PFSK-1 (cell line): ENCODE measurements around the gene CBLN1. TPM values are rescaled to one million over a fixed set of nuclear protein-coding genes. Genes with fewer than 3 reads are reported as not detected.

ENCODE experiments used
- FOXP2 ChIP-seq: optimal IDR thresholded peaks from 2 replicates; pipeline ENCODE3; 2011; ENCODE audit warnings: borderline replicate concordance, control low read depth, inconsistent platforms; ENCODE audit not compliant: insufficient read depth; ENCODE audit errors: extremely low read length, extremely low read depth
- POLR2AphosphoS5 ChIP-seq: IDR thresholded peaks from 2 replicates; pipeline ENCODE4 v1.6.1; 2012; ENCODE audit warnings: low read depth, mild to moderate bottlenecking, control low read depth, low read length, moderate library complexity
- SIN3A ChIP-seq: IDR thresholded peaks from 2 replicates; pipeline ENCODE4 v1.6.1; 2012; ENCODE audit warnings: mild to moderate bottlenecking, low read length, moderate library complexity, borderline replicate concordance; ENCODE audit not compliant: insufficient read depth
- TAF1 ChIP-seq: IDR thresholded peaks from 2 replicates; pipeline ENCODE4 v1.6.1; 2012; ENCODE audit warnings: low read length, control low read depth, borderline replicate concordance; ENCODE audit not compliant: insufficient read depth
- polyA plus RNA-seq: library from polyadenylated mRNA; unstranded; fragments of >200 nt; gene quantifications from one replicate; pipeline ENCODE4 v1.2.1, GENCODE V29; 2012; ENCODE audit warnings: low read depth, missing spikeins; ENCODE audit not compliant: insufficient read length
- TF ChIP-seq, protein P1 (sequence below), 2 experiments: IDR thresholded peaks; 2 replicates each; pipeline versions ENCODE4 v1.6.1 to v1.8.0; 2011 to 2012; ENCODE audit warnings: low read depth in 2 of 2, low read length in 2 of 2, control low read depth in 1 of 2, inconsistent platforms in 1 of 2, mild to moderate bottlenecking in 1 of 2, moderate library complexity in 1 of 2; ENCODE audit not compliant: insufficient read depth in 1 of 2

CBLN1 gene
- polyA plus RNA-seq = not detected

- TF ChIP-seq, protein P1, sequence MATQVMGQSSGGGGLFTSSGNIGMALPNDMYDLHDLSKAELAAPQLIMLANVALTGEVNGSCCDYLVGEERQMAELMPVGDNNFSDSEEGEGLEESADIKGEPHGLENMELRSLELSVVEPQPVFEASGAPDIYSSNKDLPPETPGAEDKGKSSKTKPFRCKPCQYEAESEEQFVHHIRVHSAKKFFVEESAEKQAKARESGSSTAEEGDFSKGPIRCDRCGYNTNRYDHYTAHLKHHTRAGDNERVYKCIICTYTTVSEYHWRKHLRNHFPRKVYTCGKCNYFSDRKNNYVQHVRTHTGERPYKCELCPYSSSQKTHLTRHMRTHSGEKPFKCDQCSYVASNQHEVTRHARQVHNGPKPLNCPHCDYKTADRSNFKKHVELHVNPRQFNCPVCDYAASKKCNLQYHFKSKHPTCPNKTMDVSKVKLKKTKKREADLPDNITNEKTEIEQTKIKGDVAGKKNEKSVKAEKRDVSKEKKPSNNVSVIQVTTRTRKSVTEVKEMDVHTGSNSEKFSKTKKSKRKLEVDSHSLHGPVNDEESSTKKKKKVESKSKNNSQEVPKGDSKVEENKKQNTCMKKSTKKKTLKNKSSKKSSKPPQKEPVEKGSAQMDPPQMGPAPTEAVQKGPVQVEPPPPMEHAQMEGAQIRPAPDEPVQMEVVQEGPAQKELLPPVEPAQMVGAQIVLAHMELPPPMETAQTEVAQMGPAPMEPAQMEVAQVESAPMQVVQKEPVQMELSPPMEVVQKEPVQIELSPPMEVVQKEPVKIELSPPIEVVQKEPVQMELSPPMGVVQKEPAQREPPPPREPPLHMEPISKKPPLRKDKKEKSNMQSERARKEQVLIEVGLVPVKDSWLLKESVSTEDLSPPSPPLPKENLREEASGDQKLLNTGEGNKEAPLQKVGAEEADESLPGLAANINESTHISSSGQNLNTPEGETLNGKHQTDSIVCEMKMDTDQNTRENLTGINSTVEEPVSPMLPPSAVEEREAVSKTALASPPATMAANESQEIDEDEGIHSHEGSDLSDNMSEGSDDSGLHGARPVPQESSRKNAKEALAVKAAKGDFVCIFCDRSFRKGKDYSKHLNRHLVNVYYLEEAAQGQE (IDR thresholded peaks at IDR 0.05; ENCODE audit: insufficient read depth in 1 of 2, low read depth in 2 of 2, low read length in 2 of 2) = no peak
- TF ChIP-seq SIN3A (no peak), POLR2AphosphoS5 (no peak), TAF1 (no peak), FOXP2 (no peak)
Observed at GRCh38 chr16:49281480-49281842, at the start of gene CBLN1. TSS of gene CBLN1 (minus strand) at chr16:49281838. CDS start at chr16:49281465, 373 bp downstream.

DNA sequence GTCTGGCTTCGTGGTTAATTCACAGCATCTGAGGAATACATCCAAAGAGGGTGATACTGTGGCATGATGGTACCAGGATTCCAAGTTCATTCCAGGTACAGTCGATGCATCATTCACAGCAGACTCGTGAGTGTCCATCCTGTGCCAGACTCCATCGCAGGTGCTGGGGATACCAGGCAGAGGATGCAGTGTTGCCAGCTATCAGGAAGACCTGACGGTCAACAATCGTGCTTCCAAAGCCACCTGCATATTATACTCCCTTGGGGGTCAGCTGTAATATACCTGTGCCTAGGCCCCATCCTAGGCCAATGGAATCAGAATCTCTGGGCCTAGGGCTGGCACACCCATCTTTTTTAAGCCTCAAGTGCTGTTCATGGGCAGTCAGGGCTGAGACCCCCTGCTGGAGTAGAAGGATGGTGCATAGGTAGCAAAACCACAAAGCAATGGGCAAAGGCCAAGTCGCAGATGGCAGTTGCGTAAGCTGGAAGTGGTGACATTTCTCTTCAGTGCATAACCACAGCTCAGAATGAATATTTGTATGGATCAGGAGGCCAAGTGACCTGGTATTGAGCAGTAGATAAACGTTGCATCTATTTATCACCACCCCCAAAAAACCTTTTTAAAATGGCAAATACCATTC lies 49.0 kb upstream of the CBLN1 start:
- TF ChIP-seq TAF1 = no peak
- no peak for TF ChIP-seq SIN3A
- no peak for TF ChIP-seq POLR2AphosphoS5
- TF ChIP-seq, protein P1 (IDR thresholded peaks at IDR 0.05; ENCODE audit: insufficient read depth in 1 of 2, low read depth in 2 of 2, low read length in 2 of 2) = no peak
- no peak for TF ChIP-seq FOXP2

DNA sequence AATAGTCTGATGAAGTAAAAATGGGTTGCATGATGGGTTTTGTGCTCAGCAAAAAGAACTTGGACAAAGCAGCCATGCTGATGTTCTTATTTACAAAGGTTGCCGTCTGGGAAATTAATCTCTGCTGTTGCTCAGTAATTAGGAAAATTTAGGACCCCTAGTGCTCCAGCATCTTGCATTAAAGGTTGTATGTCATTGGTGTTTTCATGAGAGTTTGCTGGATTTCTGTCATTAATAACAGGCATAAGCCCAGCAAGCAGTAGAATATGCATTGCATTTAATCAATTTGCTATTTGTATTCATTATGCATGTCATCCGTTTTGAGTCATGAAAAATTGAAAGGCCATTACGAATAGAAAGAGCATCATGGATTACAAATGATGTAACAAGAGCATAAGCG lies 46.7 kb upstream of the CBLN1 start:
- TF ChIP-seq, protein P1 (IDR thresholded peaks at IDR 0.05; ENCODE audit: insufficient read depth in 1 of 2, low read depth in 2 of 2, low read length in 2 of 2) = no peak
- TF ChIP-seq SIN3A (no peak), POLR2AphosphoS5 (no peak), FOXP2 (no peak), TAF1 (no peak)

- TF ChIP-seq, protein P1 (IDR thresholded peaks at IDR 0.05; ENCODE audit: insufficient read depth in 1 of 2, low read depth in 2 of 2, low read length in 2 of 2) = no peak
- no peak for TF ChIP-seq SIN3A
- no peak for TF ChIP-seq TAF1
- TF ChIP-seq POLR2AphosphoS5 = no peak
- no peak for TF ChIP-seq FOXP2
Observed at GRCh38 chr16:49327466-49327865, 45.8 kb upstream of the CBLN1 start.

- TF ChIP-seq TAF1 (no peak), POLR2AphosphoS5 (no peak), SIN3A (no peak), FOXP2 (no peak)
- TF ChIP-seq, protein P1 (IDR thresholded peaks at IDR 0.05; ENCODE audit: insufficient read depth in 1 of 2, low read depth in 2 of 2, low read length in 2 of 2) = no peak
Observed at GRCh38 chr16:49324703-49325102, 43.1 kb upstream of the CBLN1 start.
